ENCODE measurements around the gene PCDH12. TPM values are rescaled to one million over a fixed set of nuclear protein-coding genes. Genes with fewer than 3 reads are reported as not detected.

The PCDH12 gene
- polyA plus RNA-seq, 1 donor: 6.2 TPM

DNA sequence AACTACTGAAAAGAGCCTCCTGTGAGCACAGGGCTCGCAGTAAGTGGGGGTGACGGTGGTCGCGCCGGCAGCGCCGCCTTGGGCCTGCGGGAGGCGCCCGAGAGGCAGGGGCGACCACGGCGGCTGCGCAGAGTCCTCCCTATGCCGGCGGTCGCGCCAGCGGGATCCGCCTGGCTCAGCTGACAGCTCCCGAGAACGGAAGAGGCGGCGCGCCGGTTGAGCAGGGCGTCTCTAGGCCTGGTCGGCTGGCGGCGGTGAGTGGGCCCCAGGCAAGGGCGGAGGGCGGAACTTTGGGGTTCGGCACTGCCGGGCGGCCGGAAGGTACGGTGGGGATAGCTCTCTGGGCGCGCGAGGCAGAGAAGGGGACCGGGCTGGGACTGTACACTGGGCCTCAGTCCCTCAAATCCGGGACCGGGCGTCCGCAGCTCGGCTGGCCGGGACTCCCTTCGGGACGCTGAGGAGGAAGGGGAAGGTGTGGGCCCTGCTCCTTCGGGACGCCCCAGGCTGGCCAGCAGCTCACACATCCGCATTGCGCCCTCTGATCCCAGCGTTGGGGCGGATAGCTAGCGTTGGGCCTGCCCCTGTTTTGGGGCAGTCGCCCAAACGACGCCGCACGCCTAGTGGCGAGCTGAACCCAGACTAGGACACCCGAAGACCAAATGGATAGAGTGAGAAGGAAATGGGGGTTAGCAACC, 11.1 kb upstream of the PCDH12 start, which contains the start of gene RNF14:
Gene RNF14, plus strand, starts transcription at position 192 of the 695 bp plus-strand sequence. CDS start 4,484 bp downstream, outside the sequence.
- H3K4me1 ChIP-seq (ENCODE audit: control insufficient read depth, insufficient read depth, low read length): peaks cover 8% of the 10 kb centered on the region
- H3K9me3 ChIP-seq (ENCODE audit: control insufficient read depth, low read depth, low read length): no peaks in the 10 kb centered on the region
- peak; percentile 95 to 97 for DNase-seq
- WGBS (ENCODE audit: insufficient coverage, low lambda C conversion rate): no CpG with 5 or more reads among the region's 63 CpGs
- H3K27ac ChIP-seq (ENCODE audit: low read length): peak within 1 kb of the TSS; percentile 85
- peaks cover 3% of the 10 kb centered on the region for H3K36me3 ChIP-seq (ENCODE audit: control insufficient read depth, insufficient read depth, low read length)
- peak within 1 kb of the TSS; percentile 61 for H3K4me3 ChIP-seq (ENCODE audit: low read length)
- H3K27me3 ChIP-seq (ENCODE audit: control insufficient read depth, insufficient read depth, low read length): no peaks in the 10 kb centered on the region

DNA sequence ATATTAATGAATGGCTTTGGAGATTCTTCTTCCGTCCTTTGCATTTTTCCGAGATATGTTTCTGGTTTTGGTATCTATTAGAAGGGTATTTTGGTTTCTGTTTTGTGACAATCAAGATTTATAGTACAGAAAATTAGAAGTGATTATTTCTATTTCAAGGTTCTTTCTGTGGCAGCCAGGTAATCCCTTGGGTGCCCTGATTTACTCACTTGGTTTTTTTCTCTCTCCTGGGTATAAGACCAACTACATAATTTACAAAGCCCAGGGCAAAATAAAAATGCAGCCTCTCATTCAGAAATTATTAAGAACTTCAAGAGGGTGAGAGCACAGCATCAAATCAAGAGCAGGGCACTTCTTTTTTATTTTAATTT, 8.9 kb upstream of the PCDH12 start:
- Histone ChIP-seq H3K9me3 (ENCODE audit: control insufficient read depth, low read depth, low read length) (no peaks in the 10 kb centered on the region), H3K4me3 (ENCODE audit: low read length) (no peak overlapping the region), H3K27ac (ENCODE audit: low read length) (no peak overlapping the region), H3K36me3 (ENCODE audit: control insufficient read depth, insufficient read depth, low read length) (no peaks in the 10 kb centered on the region), H3K27me3 (ENCODE audit: control insufficient read depth, insufficient read depth, low read length) (no peaks in the 10 kb centered on the region), H3K4me1 (ENCODE audit: control insufficient read depth, insufficient read depth, low read length) (peaks cover 8% of the 10 kb centered on the region)
- WGBS (ENCODE audit: insufficient coverage, low lambda C conversion rate): no CpG with 5 or more reads among the region's 2 CpGs
- DNase-seq: no peak

DNA sequence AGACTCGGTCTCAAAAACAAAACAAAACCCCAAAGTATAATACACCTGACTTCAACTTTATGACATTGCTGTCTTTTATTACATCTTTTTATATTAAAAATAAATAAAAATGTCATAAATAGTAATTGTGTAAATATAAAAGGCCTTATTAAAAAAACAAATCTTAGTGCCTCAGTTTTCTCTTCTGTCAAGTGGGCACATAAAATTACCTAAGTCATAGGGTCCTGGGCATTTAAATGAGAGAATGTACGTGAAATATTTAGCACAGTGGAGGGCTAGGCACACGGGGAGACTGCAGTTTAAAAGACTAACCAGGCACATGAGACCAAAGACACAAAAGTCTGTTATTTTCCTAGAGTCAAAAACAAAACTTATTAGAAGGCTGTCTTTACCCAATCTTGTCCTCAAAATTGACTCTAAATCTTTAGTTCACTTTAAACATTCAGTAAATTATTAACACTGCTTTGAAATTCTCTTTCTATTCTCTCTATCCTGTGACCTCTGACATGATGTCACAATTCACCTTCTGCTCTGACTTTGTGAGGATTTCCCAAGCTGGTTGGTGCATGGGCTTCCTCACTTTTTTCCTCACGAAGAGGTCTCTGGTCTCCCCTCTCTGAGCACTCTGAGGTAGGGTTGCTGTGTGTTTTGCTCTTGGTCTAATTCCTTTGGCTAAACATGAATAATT, 8.4 kb upstream of the PCDH12 start:
- DNase-seq: peak in 1 of 2 donors; percentile 56
- peaks cover 8% of the 10 kb centered on the region for H3K4me1 ChIP-seq (ENCODE audit: control insufficient read depth, insufficient read depth, low read length)
- WGBS (ENCODE audit: insufficient coverage, low lambda C conversion rate): 100% methylated on average over 1 of the region's 4 CpGs
- H3K27me3 ChIP-seq (ENCODE audit: control insufficient read depth, insufficient read depth, low read length): no peaks in the 10 kb centered on the region
- H3K4me3 ChIP-seq (ENCODE audit: low read length): no peak overlapping the region
- no peak overlapping the region for H3K27ac ChIP-seq (ENCODE audit: low read length)
- no peaks in the 10 kb centered on the region for H3K9me3 ChIP-seq (ENCODE audit: control insufficient read depth, low read depth, low read length)
- no peaks in the 10 kb centered on the region for H3K36me3 ChIP-seq (ENCODE audit: control insufficient read depth, insufficient read depth, low read length)

DNA sequence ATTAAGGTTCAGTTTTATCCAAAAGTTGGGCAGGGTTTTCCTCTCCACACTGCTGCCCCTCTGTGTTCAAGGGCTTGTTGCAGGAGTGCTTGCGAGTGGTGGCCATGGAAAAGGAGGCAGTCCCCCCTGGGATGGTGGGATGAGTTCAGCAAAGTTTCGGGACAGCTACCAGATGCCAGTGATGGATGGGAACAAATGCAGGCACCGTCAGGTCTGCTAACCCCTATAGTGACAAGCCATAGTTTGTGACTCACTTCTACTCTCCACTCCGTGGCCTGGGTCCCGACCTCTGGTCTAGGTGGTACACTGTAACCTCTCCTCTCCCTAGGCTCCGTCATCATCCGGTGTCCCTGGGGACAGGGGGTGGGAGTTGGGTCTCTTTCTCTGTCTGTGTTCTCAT, 7.1 kb upstream of the PCDH12 start:
- Histone ChIP-seq H3K4me1 (ENCODE audit: control insufficient read depth, insufficient read depth, low read length) (peaks cover 6% of the 10 kb centered on the region), H3K9me3 (ENCODE audit: control insufficient read depth, low read depth, low read length) (no peaks in the 10 kb centered on the region), H3K27me3 (ENCODE audit: control insufficient read depth, insufficient read depth, low read length) (no peaks in the 10 kb centered on the region), H3K4me3 (ENCODE audit: low read length) (no peak overlapping the region), H3K27ac (ENCODE audit: low read length) (no peak overlapping the region), H3K36me3 (ENCODE audit: control insufficient read depth, insufficient read depth, low read length) (no peaks in the 10 kb centered on the region)
- WGBS (ENCODE audit: insufficient coverage, low lambda C conversion rate): no CpG with 5 or more reads among the region's 7 CpGs
- DNase-seq: no peak

DNA sequence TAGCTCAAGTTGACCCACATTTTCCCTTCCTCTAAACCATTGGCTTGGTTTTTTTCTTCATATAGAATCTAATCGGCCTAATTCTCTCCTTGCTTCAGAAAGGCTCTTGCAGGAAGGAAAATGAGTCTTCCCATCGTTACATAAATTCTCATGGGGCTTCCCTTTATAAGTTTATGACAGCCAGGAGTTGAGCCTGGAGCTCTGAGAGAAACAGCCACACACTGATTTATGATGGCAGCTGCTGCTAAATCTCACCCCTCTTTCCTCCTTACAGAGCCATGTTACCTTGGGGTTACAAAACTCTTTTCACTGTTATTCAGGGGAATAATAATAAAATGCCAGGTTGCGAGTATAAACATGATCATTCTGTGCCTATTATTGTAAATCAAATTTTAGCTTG, 5.7 kb upstream of the PCDH12 start:
- H3K4me3 ChIP-seq (ENCODE audit: low read length): no peak overlapping the region
- no peaks in the 10 kb centered on the region for H3K36me3 ChIP-seq (ENCODE audit: control insufficient read depth, insufficient read depth, low read length)
- H3K27me3 ChIP-seq (ENCODE audit: control insufficient read depth, insufficient read depth, low read length): no peaks in the 10 kb centered on the region
- no peaks in the 10 kb centered on the region for H3K9me3 ChIP-seq (ENCODE audit: control insufficient read depth, low read depth, low read length)
- DNase-seq: no peak
- no peak overlapping the region for H3K27ac ChIP-seq (ENCODE audit: low read length)
- H3K4me1 ChIP-seq (ENCODE audit: control insufficient read depth, insufficient read depth, low read length): peaks cover 8% of the 10 kb centered on the region
- 92% methylated on average over 2 of the region's 3 CpGs for WGBS (ENCODE audit: insufficient coverage, low lambda C conversion rate)

DNA sequence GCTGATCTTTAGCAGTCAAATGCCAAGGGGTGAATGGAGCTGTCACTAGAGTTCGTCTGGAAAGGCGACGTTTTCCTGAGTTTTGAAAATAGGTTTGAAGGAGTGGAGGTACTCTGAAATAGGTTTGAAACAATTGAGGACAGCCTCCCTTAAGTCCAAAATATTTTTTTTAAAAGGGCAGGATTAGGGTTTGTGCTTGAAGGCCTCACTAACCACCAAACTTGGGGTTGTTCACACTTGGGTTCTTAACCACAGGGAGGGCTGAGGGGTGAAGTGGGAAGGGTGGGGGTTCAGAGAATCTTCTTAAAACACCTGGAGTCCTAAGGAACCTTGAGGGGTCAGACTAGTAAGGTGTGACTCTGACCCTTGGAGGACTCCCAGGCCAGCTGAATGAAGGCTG, 3.5 kb upstream of the PCDH12 start:
- WGBS (ENCODE audit: insufficient coverage, low lambda C conversion rate): no CpG with 5 or more reads among the region's 3 CpGs
- no peak for DNase-seq
- H3K9me3 ChIP-seq (ENCODE audit: control insufficient read depth, low read depth, low read length): no peaks in the 10 kb centered on the region
- no peak overlapping the region for H3K27ac ChIP-seq (ENCODE audit: low read length)
- no peaks in the 10 kb centered on the region for H3K36me3 ChIP-seq (ENCODE audit: control insufficient read depth, insufficient read depth, low read length)
- no peaks in the 10 kb centered on the region for H3K27me3 ChIP-seq (ENCODE audit: control insufficient read depth, insufficient read depth, low read length)
- peaks cover 5% of the 10 kb centered on the region for H3K4me1 ChIP-seq (ENCODE audit: control insufficient read depth, insufficient read depth, low read length)
- H3K4me3 ChIP-seq (ENCODE audit: low read length): no peak overlapping the region

DNA sequence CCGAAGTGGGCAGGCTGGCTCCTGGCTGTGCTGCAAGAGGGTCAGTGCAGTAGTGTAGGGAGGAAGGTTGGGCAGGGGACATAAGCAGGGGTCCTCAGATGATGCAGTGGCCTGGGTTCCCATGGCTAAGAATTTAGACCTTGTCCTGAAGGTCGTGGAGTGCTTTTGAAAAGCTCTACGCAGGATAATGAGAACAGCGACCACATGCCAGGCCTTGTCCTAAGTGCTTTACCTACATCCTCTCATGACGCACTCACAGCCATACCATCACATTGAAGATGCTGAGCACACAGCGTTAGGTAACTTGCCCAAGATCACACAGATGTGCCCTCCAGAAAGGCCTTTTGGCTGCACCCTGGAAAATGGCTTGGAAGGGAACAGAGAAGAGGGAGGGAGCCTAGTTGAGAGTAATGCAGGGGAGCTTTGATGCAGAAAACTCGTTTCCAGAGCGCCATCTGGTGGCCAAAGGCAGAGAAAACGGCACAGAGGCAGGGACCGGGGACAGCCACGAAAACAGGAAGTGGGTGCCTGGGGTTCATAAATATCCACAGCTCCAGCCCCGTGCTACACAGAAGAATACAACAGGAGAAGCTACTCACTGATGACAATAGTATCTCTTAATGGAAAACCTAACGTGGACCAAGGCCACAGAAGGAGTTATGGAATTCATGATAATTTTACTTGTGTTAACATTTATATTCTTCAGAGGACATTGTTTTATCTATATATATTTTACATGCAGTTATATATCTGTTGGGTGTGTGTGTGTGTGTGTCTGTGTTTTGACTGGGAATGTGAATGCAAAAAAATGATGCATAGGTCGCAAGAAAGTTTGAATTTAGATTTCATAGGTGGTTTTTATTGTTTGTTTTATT, 2.7 kb upstream of the PCDH12 start:
- H3K27ac ChIP-seq (ENCODE audit: low read length): no peak overlapping the region
- no peaks in the 10 kb centered on the region for H3K36me3 ChIP-seq (ENCODE audit: control insufficient read depth, insufficient read depth, low read length)
- no peaks in the 10 kb centered on the region for H3K27me3 ChIP-seq (ENCODE audit: control insufficient read depth, insufficient read depth, low read length)
- no peak overlapping the region for H3K4me3 ChIP-seq (ENCODE audit: low read length)
- peaks cover 5% of the 10 kb centered on the region for H3K4me1 ChIP-seq (ENCODE audit: control insufficient read depth, insufficient read depth, low read length)
- no peaks in the 10 kb centered on the region for H3K9me3 ChIP-seq (ENCODE audit: control insufficient read depth, low read depth, low read length)
- peak; percentile 87 to 89 for DNase-seq
- WGBS (ENCODE audit: insufficient coverage, low lambda C conversion rate): no CpG with 5 or more reads among the region's 14 CpGs

DNA sequence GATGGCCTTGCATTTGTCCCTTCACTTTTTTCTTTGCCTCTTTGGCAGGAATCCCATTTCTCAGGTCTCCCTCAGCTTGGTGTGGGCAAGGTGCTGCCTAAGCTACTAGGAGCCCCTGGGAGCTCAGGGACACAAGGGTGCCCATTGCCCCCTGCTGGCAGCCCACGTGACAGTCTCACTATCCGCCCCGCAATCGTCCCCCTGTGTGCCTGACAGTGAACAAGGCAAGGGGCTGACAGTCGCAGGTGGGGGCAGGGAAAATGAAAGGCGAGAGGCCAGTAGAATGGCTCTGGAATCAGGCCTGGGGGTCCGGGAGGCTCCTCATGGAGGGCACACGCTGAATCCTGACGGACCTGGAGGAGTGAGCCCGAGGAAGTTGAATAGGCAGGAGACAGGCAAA, 2.0 kb upstream of the PCDH12 start:
- H3K4me1 ChIP-seq (ENCODE audit: control insufficient read depth, insufficient read depth, low read length): peaks cover 5% of the 10 kb centered on the region
- H3K36me3 ChIP-seq (ENCODE audit: control insufficient read depth, insufficient read depth, low read length): no peaks in the 10 kb centered on the region
- no peaks in the 10 kb centered on the region for H3K9me3 ChIP-seq (ENCODE audit: control insufficient read depth, low read depth, low read length)
- no peak for DNase-seq
- no peaks in the 10 kb centered on the region for H3K27me3 ChIP-seq (ENCODE audit: control insufficient read depth, insufficient read depth, low read length)
- no peak overlapping the region for H3K27ac ChIP-seq (ENCODE audit: low read length)
- no peak overlapping the region for H3K4me3 ChIP-seq (ENCODE audit: low read length)
- WGBS (ENCODE audit: insufficient coverage, low lambda C conversion rate): no CpG with 5 or more reads among the region's 10 CpGs

DNA sequence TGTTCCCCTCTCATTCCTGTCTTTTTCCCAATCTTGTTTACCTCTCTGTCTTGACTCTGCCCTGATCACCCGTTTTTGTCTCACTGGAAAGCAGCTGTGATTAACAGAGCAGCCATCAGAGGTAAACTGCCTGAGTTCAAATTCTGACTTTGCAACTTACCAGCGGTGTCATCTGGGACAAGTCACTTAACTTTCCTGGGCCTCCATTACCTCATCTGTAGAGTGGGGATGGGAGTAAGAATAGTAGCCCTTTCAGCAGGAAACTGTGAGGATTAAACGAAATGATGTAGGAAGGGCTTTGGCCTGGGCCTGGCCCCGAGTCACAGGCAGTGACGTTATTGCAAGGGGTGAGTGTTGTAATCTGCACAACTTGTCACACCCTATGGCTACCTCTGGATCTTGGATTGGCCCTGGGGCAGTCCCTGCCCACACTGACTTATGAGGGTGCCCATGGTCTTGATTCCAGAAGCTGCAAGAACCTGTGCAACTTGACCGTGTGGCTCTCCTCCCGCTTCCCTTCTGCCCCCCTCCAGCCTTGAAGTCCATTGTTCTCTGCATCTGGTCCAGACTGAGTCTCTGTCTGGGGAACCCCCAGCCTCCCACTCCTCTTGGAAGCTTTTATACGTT, 657 bp upstream of the PCDH12 start:
- 56% methylated on average over 1 of the region's 8 CpGs for WGBS (ENCODE audit: insufficient coverage, low lambda C conversion rate)
- no peak for DNase-seq
- Histone ChIP-seq H3K27ac (ENCODE audit: low read length) (peak overlapping the region; percentile 28), H3K36me3 (ENCODE audit: control insufficient read depth, insufficient read depth, low read length) (no peaks in the 10 kb centered on the region), H3K4me3 (ENCODE audit: low read length) (no peak overlapping the region), H3K27me3 (ENCODE audit: control insufficient read depth, insufficient read depth, low read length) (no peaks in the 10 kb centered on the region), H3K4me1 (ENCODE audit: control insufficient read depth, insufficient read depth, low read length) (peaks cover 5% of the 10 kb centered on the region), H3K9me3 (ENCODE audit: control insufficient read depth, low read depth, low read length) (no peaks in the 10 kb centered on the region)
